ENCODE measurements around the gene SULT2B1.

Gene SULT2B1

DNA sequence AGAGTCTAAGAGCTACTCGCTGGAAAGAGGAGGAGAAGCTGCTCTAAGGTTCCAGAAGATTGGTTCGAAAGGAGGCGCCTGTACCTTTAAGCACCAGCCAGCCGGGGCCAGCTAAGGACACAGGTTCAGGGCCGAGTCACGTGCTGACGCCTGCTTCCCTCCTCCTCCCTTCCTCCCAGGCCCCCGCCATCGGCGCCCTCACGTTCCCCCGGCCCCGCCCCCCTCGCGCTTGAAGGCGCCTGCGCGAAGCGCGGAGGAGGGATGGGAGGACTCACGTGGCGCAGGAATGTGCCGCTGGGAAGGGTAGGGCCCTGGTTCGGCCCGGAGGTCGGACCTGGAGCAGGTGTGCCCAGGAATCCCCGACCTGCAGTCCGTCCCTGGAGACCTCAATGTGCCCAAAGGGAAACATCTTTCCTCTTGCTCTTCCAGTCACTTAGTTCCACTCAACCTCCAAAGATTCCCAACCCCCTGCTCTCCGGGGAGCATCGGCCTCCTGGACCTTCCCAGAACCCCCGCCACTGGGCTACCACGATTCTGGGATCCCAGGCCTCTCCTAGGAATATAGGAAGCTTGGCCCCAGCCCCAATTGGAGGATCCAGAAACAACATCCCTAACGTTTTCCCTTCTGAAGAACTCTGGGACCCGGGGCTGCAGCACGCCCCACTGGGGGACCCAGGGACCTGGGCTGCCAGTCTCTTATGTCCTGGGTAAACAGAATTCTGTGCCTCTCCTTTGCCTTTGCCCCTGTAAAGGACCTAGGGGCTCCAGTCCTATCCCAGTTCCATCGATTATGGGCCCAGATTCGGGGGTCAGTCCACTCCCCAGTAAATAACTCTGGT is 82.7 kb downstream of the SULT2B1 start:
- in situ Hi-C loops (cut with HindIII; ENCODE audit: low pct_ligation_motif_present, low sequenced_read_pairs) = no loop called here
- H3K4me3 ChIP-seq (ENCODE audit: low read depth, low read length) = peak overlapping the region; percentile 16
- DNase-seq = peak; percentile 86
- no peaks in the 10 kb centered on the region for H3K36me3 ChIP-seq (replicated peaks)
- TF ChIP-seq, protein P1, sequence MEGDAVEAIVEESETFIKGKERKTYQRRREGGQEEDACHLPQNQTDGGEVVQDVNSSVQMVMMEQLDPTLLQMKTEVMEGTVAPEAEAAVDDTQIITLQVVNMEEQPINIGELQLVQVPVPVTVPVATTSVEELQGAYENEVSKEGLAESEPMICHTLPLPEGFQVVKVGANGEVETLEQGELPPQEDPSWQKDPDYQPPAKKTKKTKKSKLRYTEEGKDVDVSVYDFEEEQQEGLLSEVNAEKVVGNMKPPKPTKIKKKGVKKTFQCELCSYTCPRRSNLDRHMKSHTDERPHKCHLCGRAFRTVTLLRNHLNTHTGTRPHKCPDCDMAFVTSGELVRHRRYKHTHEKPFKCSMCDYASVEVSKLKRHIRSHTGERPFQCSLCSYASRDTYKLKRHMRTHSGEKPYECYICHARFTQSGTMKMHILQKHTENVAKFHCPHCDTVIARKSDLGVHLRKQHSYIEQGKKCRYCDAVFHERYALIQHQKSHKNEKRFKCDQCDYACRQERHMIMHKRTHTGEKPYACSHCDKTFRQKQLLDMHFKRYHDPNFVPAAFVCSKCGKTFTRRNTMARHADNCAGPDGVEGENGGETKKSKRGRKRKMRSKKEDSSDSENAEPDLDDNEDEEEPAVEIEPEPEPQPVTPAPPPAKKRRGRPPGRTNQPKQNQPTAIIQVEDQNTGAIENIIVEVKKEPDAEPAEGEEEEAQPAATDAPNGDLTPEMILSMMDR (IDR thresholded peaks at IDR 0.05; ENCODE audit: low read depth, low read length, missing control alignments) = no peak
- H3K27ac ChIP-seq = no peak overlapping the region
- no peaks in the 10 kb centered on the region for H3K27me3 ChIP-seq (replicated peaks)

DNA sequence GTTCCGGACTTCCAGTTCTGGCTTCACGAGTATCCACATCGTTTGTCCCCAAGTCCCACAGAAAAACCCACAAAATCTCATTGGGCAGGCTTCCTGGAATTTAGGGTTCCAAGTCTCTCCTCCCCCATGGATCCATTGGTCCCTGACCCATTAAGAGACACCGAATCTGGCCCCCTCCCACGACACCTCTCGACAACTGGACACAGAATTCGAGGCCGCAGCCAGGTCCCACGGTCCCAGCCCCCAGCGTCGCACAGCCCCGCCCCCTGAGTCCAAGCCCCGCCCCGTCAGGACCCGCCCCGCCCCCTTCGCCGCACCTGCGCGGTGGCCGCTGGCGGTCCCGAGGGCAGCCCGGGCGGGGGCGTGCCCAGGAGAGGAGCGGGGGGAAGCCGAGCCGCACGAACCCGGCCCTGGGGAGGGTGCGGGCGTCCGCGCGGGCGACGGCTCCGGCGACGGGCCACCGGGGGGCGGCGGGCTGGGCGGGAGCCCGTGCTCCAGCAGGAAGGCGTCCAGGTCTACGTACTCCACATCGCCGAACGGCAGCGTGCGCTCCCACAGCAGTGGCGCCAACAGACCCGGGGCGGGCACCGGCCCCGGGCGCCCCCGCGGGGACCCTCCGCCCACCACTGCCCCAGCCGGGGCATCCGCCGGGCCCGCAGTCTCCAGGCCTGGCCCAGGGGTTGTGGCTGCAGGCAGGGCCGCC is 83.4 kb downstream of the SULT2B1 start:
- Histone ChIP-seq H3K4me3 (ENCODE audit: low read depth, low read length) (peak overlapping the region; percentile 17), H3K36me3 (replicated peaks) (no peaks in the 10 kb centered on the region), H3K27me3 (replicated peaks) (no peaks in the 10 kb centered on the region), H3K27ac (no peak overlapping the region)
- in situ Hi-C loops (cut with HindIII; ENCODE audit: low pct_ligation_motif_present, low sequenced_read_pairs) = no loop called here
- DNase-seq = no peak
- TF ChIP-seq, protein P1 (IDR thresholded peaks at IDR 0.05; ENCODE audit: low read depth, low read length, missing control alignments) = no peak

DNA sequence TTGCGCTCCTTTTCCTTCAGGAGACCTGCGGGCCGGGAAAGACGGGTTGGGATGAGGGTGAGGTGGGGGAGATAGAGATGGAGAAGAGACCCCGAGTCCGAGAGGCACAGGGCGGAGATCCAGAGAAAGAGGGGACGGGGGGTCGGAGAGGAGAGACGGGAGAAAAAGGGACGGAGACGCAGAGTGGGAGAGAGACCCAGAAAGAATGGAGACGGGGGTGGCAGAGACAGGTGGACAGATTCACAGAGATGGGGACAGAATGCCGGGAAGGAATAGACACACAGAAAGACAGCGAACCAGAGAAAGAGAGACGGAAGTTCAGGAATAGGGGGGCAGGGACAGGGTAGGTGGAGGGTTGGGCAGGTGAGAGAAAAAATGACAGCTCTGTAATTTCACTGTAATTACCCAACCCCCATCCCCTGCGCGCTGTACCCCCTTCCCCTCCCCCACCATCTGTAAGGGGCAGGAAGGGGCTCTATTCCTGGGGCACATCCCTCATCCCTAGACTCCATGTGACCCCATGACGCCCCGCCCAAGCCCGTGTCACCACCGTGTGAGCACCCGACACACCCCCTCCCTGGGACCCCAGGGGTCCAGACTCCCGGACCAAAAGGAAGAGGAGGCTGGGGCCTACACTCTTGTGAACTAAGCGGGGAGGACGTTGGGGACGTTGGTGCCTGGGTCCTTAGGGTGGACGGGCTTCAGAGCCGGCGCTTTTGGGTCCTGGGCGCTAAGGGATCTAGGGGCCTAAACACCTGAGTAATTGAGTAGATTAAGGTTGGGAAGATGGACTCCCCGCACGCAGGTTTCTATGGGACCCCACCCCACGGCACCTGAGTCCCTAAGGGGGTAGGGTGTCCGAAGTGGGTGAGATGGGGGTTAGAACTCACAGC is 84.2 kb downstream of the SULT2B1 start:
- DNase-seq = no peak
- Histone ChIP-seq H3K4me3 (ENCODE audit: low read depth, low read length) (no peak overlapping the region), H3K27ac (no peak overlapping the region), H3K27me3 (replicated peaks) (no peaks in the 10 kb centered on the region), H3K36me3 (replicated peaks) (no peaks in the 10 kb centered on the region)
- in situ Hi-C loops (cut with HindIII; ENCODE audit: low pct_ligation_motif_present, low sequenced_read_pairs) = no loop called here
- TF ChIP-seq, protein P1 (IDR thresholded peaks at IDR 0.05; ENCODE audit: low read depth, low read length, missing control alignments) = no peak

DNA sequence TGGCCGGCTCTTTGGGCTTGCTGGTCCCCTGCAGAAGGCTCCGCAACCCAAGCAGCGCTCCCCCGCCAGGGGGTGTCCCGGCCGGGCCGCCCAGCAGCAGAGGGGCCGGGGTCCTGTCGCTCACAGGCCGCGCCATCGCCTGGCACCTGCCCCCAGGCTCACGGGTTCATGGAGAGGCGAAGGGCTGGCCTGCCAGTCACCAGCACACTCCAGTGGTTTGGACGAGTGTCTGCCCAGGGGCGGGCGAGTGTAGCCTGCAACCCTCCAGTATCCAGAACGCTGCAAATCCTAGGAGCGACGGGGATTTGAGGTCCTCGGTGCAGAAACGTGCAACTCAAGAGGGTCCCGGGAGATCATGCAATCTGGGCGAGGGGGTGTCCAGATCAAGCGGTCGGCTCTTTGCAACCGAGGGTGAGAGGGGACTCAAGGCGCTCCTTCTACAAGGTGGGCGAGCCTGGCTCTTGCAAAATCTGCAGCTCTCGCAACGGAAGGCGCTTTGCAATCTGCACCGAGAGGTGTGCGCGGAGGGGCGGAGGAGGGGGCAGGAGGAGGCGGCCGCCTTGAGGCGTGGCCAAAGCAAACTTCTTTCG is 85.0 kb downstream of the SULT2B1 start, which contains the start of gene DBP:
Gene DBP, minus strand, starts transcription at position 521 of the 590 bp plus-strand sequence. Its CDS starts 385 bp downstream, at position 136.
- Histone ChIP-seq H3K36me3 (replicated peaks) (no peaks in the 10 kb centered on the region), H3K4me3 (ENCODE audit: low read depth, low read length) (peak within 1 kb of the TSS; percentile 45), H3K27ac (peak within 1 kb of the TSS; percentile 26), H3K27me3 (replicated peaks) (no peaks in the 10 kb centered on the region)
- in situ Hi-C loops (cut with HindIII; ENCODE audit: low pct_ligation_motif_present, low sequenced_read_pairs) = no loop called here
- TF ChIP-seq, protein P1 (IDR thresholded peaks at IDR 0.05; ENCODE audit: low read depth, low read length, missing control alignments) = no peak
- no peak for DNase-seq

DNA sequence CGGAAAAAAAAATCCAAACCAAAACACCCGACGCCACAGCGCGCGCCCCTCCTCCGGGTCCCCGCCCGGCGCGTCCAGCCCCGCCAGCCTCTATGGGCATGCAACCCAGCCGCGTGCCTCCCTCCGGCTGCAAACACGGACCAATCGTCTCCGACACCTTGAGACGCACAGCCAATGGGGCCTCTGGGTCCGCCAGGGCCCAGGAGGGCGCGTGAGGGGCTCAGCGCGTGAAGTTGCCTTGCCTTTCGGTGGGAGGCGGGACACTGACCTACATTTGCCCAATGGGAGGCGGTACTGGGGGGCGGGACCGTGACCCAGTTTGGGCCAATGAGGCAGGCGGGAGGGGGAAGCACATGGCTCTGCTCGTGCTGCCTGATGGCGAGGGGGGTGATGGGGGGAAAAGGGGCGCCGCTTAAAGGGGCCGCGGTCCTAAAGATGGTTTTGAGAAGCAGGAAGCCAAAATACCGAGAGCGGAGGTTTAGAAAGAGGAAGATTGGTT is 85.5 kb downstream of the SULT2B1 start:
- Histone ChIP-seq H3K27ac (peak overlapping the region; percentile 26), H3K4me3 (ENCODE audit: low read depth, low read length) (peak overlapping the region; percentile 45), H3K27me3 (replicated peaks) (no peaks in the 10 kb centered on the region), H3K36me3 (replicated peaks) (no peaks in the 10 kb centered on the region)
- TF ChIP-seq, protein P1 (IDR thresholded peaks at IDR 0.05; ENCODE audit: low read depth, low read length, missing control alignments) = no peak
- DNase-seq = peak; percentile 97
- in situ Hi-C loops (cut with HindIII; ENCODE audit: low pct_ligation_motif_present, low sequenced_read_pairs) = no loop called here
